Measurements from ENCODE around the gene DPPA5. TPM values are rescaled to one million over a fixed set of nuclear protein-coding genes. Genes with fewer than 3 reads are reported as not detected.
A peak's percentile ranks its signal among the peaks of the same experiment; 100 is the strongest.
"Not testable (repeated sequence)": the region's sequence is repeated elsewhere in the genome, so short reads cannot be mapped to it uniquely, and the experiment has no call there.

Gene DPPA5
- total and polyA plus RNA-seq, 7 donors: not detected

GRCh38 chr6:73325656-73326055 lies 28.4 kb downstream of the DPPA5 start:
- Histone ChIP-seq H3K4me1 (no peaks in the 10 kb centered on the region), H3K9me3 (no peaks in the 10 kb centered on the region), H3K27ac (no peak overlapping the region), H3K4me3 (no peak overlapping the region), H3K27me3 (ENCODE audit: insufficient read depth in 3 of 3, low read length in 2 of 3) (no peaks in the 10 kb centered on the region), H3K36me3 (ENCODE audit: insufficient read depth in 1 of 2, low read depth in 1 of 2) (no peaks in the 10 kb centered on the region)
- intact Hi-C loops (cut with DNase I): loop anchor here in 1 of 2 donors (5.0 to 10.0 kb wide), 2 partner anchors 38 to 911 kb away; no protein-coding TSS in a partner anchor
- no peak for TF ChIP-seq CTCF (IDR thresholded peaks at IDR 0.05)
- ATAC-seq (no peak), DNase-seq (no peak)
- WGBS, 3 donors: 90 to 94% (median 91%) methylated on average over 3 of the region's 3 CpGs

GRCh38 chr6:73323323-73323722 lies 30.8 kb downstream of the DPPA5 start:
- WGBS, 3 donors: 84 to 90% (median 84%) methylated on average over 2 of the region's 2 CpGs

GRCh38 chr6:73314577-73315492 lies 39.2 kb downstream of the DPPA5 start:
- ATAC-seq (no peak), DNase-seq (no peak)
- H3K9me3 ChIP-seq: peaks cover 5% of the 10 kb centered on the region
- H3K36me3 ChIP-seq (ENCODE audit: insufficient read depth in 1 of 2, low read depth in 1 of 2): no peaks in the 10 kb centered on the region
- intact Hi-C loops (cut with DNase I): no loop called here
- no peak overlapping the region for H3K27ac ChIP-seq
- TF ChIP-seq CTCF (IDR thresholded peaks at IDR 0.05): no peak
- H3K27me3 ChIP-seq (ENCODE audit: insufficient read depth in 3 of 3, low read length in 2 of 3): peaks cover 0 to 36% (median 4%) of the 10 kb centered on the region in 3 donors
- 15 to 16% (median 15%) methylated on average over 59 to 61 of the region's 61 CpGs for WGBS, 3 donors
- peaks cover 6% of the 10 kb centered on the region for H3K4me1 ChIP-seq
- H3K4me3 ChIP-seq: peak overlapping the region; percentile 34

More at GRCh38 chr6:73323323-73323722, 30.8 kb downstream of the DPPA5 start:
- H3K4me3 ChIP-seq: no peak overlapping the region
- no peaks in the 10 kb centered on the region for H3K4me1 ChIP-seq
- no peak for TF ChIP-seq CTCF (IDR thresholded peaks at IDR 0.05)
- ATAC-seq: no peak
- intact Hi-C loops (cut with DNase I): loop anchor here in 1 of 2 donors (10.0 kb wide), 1 partner anchor 909 kb away; no protein-coding TSS in a partner anchor
- H3K9me3 ChIP-seq: peaks cover 3% of the 10 kb centered on the region
- no peak overlapping the region for H3K27ac ChIP-seq
- no peaks in the 10 kb centered on the region for H3K36me3 ChIP-seq (ENCODE audit: insufficient read depth in 1 of 2, low read depth in 1 of 2)
- H3K27me3 ChIP-seq (ENCODE audit: insufficient read depth in 3 of 3, low read length in 2 of 3): no peaks in the 10 kb centered on the region
- no peak for DNase-seq

GRCh38 chr6:73310503-73310845 lies 43.6 kb downstream of the DPPA5 start:
- DNase-seq; H3K4me1 ChIP-seq; intact Hi-C loops (cut with DNase I); H3K27ac ChIP-seq; ATAC-seq; H3K36me3 ChIP-seq (ENCODE audit: insufficient read depth in 1 of 2, low read depth in 1 of 2); H3K9me3 ChIP-seq: not testable (repeated sequence)
- H3K27me3 ChIP-seq (ENCODE audit: insufficient read depth in 3 of 3, low read length in 2 of 3): peaks cover 0 to 41% (median 7%) of the 10 kb centered on the region in 3 donors
- WGBS, 3 donors: 4 to 10% (median 7%) methylated on average over 4 of the region's 4 CpGs
- H3K4me3 ChIP-seq: peak overlapping the region; percentile 64

- Histone ChIP-seq H3K4me3 (peak overlapping the region; percentile 64), H3K36me3 (ENCODE audit: insufficient read depth in 1 of 2, low read depth in 1 of 2) (no peaks in the 10 kb centered on the region), H3K27me3 (ENCODE audit: insufficient read depth in 3 of 3, low read length in 2 of 3) (peaks cover 0 to 39% (median 5%) of the 10 kb centered on the region in 3 donors), H3K9me3 (no peaks in the 10 kb centered on the region), H3K27ac (no peak overlapping the region), H3K4me1 (peaks cover 6% of the 10 kb centered on the region)
- ATAC-seq (peak in 2 of 4 donors; percentile 42 to 52), DNase-seq (peak; percentile 30 to 53)
- intact Hi-C loops (cut with DNase I): no loop called here
- TF ChIP-seq CTCF (IDR thresholded peaks at IDR 0.05): no peak
- 0 to 1% (median 1%) methylated on average over 59 of the region's 59 CpGs for WGBS, 3 donors
Observed at GRCh38 chr6:73309785-73310502, 44.1 kb downstream of the DPPA5 start.
